Right hindlimb (tissue), 1 donor: ENCODE results near the gene UGDH.
A peak's percentile ranks its signal among the peaks of the same experiment; 100 is the strongest.
"Not testable (repeated sequence)": the region's sequence is repeated elsewhere in the genome, so short reads cannot be mapped to it uniquely, and the experiment has no call there.

Experiments
- DNase-seq: peaks from one replicate; pipeline ENCODE4 v3.0.0-alpha.2; 2018

Gene UGDH

GRCh38 chr4:39490322-39490721, 36.9 kb downstream of the UGDH start:
- DNase-seq: no peak

- DNase-seq: no peak
These were observed 40.9 kb downstream of the UGDH start for GRCh38 chr4:39486221-39486804.

- no peak for DNase-seq
These were observed 42.5 kb downstream of the UGDH start for GRCh38 chr4:39484582-39485272.

GRCh38 chr4:39480902-39481695, 46.1 kb downstream of the UGDH start:
- DNase-seq: no peak

GRCh38 chr4:39480251-39480650, 47.0 kb downstream of the UGDH start:
- no peak for DNase-seq

- no peak for DNase-seq
These were observed 50.9 kb downstream of the UGDH start for GRCh38 chr4:39476187-39476895.

- no peak for DNase-seq
These were observed 54.8 kb downstream of the UGDH start for GRCh38 chr4:39472396-39472795.

GRCh38 chr4:39470402-39470801, 56.8 kb downstream of the UGDH start:
- no peak for DNase-seq

- DNase-seq: peak; percentile 61
These were observed 57.7 kb downstream of the UGDH start for GRCh38 chr4:39469429-39470077.

- no peak for DNase-seq
These were observed 59.8 kb downstream of the UGDH start for GRCh38 chr4:39467464-39467863.

GRCh38 chr4:39466747-39467146, 60.5 kb downstream of the UGDH start:
- DNase-seq: no peak

- no peak for DNase-seq
These were observed 62.2 kb downstream of the UGDH start for GRCh38 chr4:39464886-39465501.

- DNase-seq: peak; percentile 97
These were observed 68.5 kb downstream of the UGDH start, which contains the start of the genes LIAS and RPL9 for GRCh38 chr4:39458505-39459300. Gene LIAS (plus strand): TSS chr4:39459056. CDS start chr4:39459118, 62 bp downstream. Gene RPL9 (minus strand): TSS chr4:39458922. CDS start chr4:39458439, 483 bp downstream.

- not testable (repeated sequence) for DNase-seq
These were observed 69.1 kb downstream of the UGDH start for GRCh38 chr4:39458161-39458504.

- DNase-seq: no peak
These were observed 70.1 kb downstream of the UGDH start for GRCh38 chr4:39456946-39457763.

GRCh38 chr4:39455486-39455885, 71.8 kb downstream of the UGDH start:
- DNase-seq: no peak

GRCh38 chr4:39453738-39454137, 73.5 kb downstream of the UGDH start:
- no peak for DNase-seq

- no peak for DNase-seq
These were observed 74.2 kb downstream of the UGDH start for GRCh38 chr4:39452860-39453587.

GRCh38 chr4:39452153-39452859, 74.9 kb downstream of the UGDH start:
- DNase-seq: no peak
